Neural cell (in vitro differentiated cells): ENCODE measurements around the gene PTPRQ. TPM values are rescaled to one million over a fixed set of nuclear protein-coding genes. Genes with fewer than 3 reads are reported as not detected.

Source experiments
- H2AFZ ChIP-seq: fragments of 200-600, 300-800 bp; sonication (generic), shearing (Covaris generic); 2 replicates; pipeline ENCODE4 v1.6.0; 2014; ENCODE audit warnings: low read depth, mild to moderate bottlenecking, antibody characterized with exemption, low read length, moderate library complexity
- H3F3A ChIP-seq: fragments of 200-600 bp; shearing (Covaris generic); 2 replicates; pipeline ENCODE4 v1.6.1; 2016; ENCODE audit warnings: mild to moderate bottlenecking, moderate library complexity, mixed read lengths, antibody characterized with exemption, low read length; ENCODE audit not compliant: insufficient read depth, poor library complexity, severe bottlenecking
- H3K27ac ChIP-seq: fragments of 200-600, 300-800 bp; sonication (generic), shearing (Covaris generic); 2 replicates; pipeline ENCODE4 v1.5.1; 2014; ENCODE audit warnings: mild to moderate bottlenecking, low read length, moderate library complexity
- H3K27me3 ChIP-seq: fragments of 300-800, 200-600 bp; sonication (generic), shearing (Covaris generic); 2 replicates; pipeline ENCODE4 v1.6.0; 2014; ENCODE audit warnings: mild to moderate bottlenecking, low read depth, low read length, moderate library complexity; ENCODE audit not compliant: insufficient read depth
- H3K36me3 ChIP-seq: fragments of 300-800, 200-600 bp; sonication (generic), shearing (Covaris generic); 2 replicates; pipeline ENCODE4 v1.5.1; 2014; ENCODE audit warnings: mild to moderate bottlenecking, antibody characterized with exemption, low read length, moderate library complexity; ENCODE audit not compliant: insufficient read depth
- H3K4me2 ChIP-seq: fragments of 300-800, 200-600 bp; sonication (generic), shearing (Covaris generic); 2 replicates; pipeline ENCODE4 v1.6.0; 2014; ENCODE audit warnings: mild to moderate bottlenecking, low read length
- H3K4me3 ChIP-seq: fragments of 300-800, 200-600 bp; sonication (generic), shearing (Covaris generic); 2 replicates; pipeline ENCODE4 v1.5.1; 2014; ENCODE audit warnings: mild to moderate bottlenecking, low read length, moderate library complexity
- H3K79me2 ChIP-seq: fragments of 200-600 bp; shearing (Covaris generic); replicated peaks from 2 replicates; pipeline ENCODE4 v1.6.0; 2014; ENCODE audit warnings: mild to moderate bottlenecking, low read length, moderate library complexity; ENCODE audit not compliant: insufficient read depth
- H3K9ac ChIP-seq: fragments of 300-800, 200-600 bp; sonication (generic), shearing (Covaris generic); 2 replicates; pipeline ENCODE4 v1.6.1; 2016; ENCODE audit warnings: mild to moderate bottlenecking, low read length, mixed read lengths
- H3K9me2 ChIP-seq: fragments of 200-600 bp; shearing (Covaris generic); 2 replicates; pipeline ENCODE4 v1.6.1; 2016; ENCODE audit warnings: mild to moderate bottlenecking, low read length, mixed read lengths; ENCODE audit not compliant: insufficient read depth
- H3K9me3 ChIP-seq: fragments of 200-600, 300-800 bp; sonication (generic), shearing (Covaris generic); 2 replicates; pipeline ENCODE4 v1.6.1; 2016; ENCODE audit warnings: mild to moderate bottlenecking, mixed run types, low read length, moderate library complexity, mixed read lengths
- H4K20me1 ChIP-seq: fragments of 200-600 bp; shearing (Covaris generic); 2 replicates; pipeline ENCODE4 v1.6.1; 2016; ENCODE audit warnings: mild to moderate bottlenecking, mixed run types; ENCODE audit not compliant: insufficient read depth
- CTCF ChIP-seq: fragments of 450-650 bp; IDR thresholded peaks from 2 replicates; pipeline ENCODE4 v1.5.1; 2014; ENCODE audit warnings: antibody characterized with exemption, mild to moderate bottlenecking, moderate library complexity; ENCODE audit not compliant: poor library complexity, severe bottlenecking
- EP300 ChIP-seq: fragments of 450-650 bp; conservative IDR thresholded peaks from 2 replicates; pipeline ENCODE4 v1.6.1; 2014; ENCODE audit warnings: antibody characterized with exemption, mild to moderate bottlenecking, moderate library complexity; ENCODE audit not compliant: poor library complexity, severe bottlenecking
- EZH2 ChIP-seq: fragments of 200-600, 300-800 bp; shearing (Covaris generic), sonication (generic); IDR thresholded peaks from 2 replicates; pipeline ENCODE4 v1.6.1; 2014; ENCODE audit warnings: antibody characterized with exemption, low read length, borderline replicate concordance, mild to moderate bottlenecking; ENCODE audit not compliant: insufficient read depth, poor library complexity, severe bottlenecking
- MXI1 ChIP-seq: fragments of 450-650 bp; conservative IDR thresholded peaks from 2 replicates; pipeline ENCODE4 v1.6.1; 2014; ENCODE audit warnings: antibody characterized with exemption, mild to moderate bottlenecking; ENCODE audit not compliant: poor library complexity, severe bottlenecking
- POLR2AphosphoS5 ChIP-seq: IDR thresholded peaks from 2 replicates; pipeline ENCODE4 v1.6.1; 2012
- RAD21 ChIP-seq: fragments of 450-650 bp; conservative IDR thresholded peaks from 2 replicates; pipeline ENCODE4 v1.6.1; 2014; ENCODE audit warnings: antibody characterized with exemption, mild to moderate bottlenecking, moderate library complexity
- REST ChIP-seq: IDR thresholded peaks from 2 replicates; pipeline ENCODE4 v1.6.1; 2012; ENCODE audit warnings: borderline replicate concordance
- SMC3 ChIP-seq: fragments of 450-650 bp; conservative IDR thresholded peaks from 2 replicates; pipeline ENCODE4 v1.6.1; 2014; ENCODE audit warnings: antibody characterized with exemption, mild to moderate bottlenecking, moderate library complexity; ENCODE audit not compliant: poor library complexity
- TAF1 ChIP-seq: IDR thresholded peaks from 2 replicates; pipeline ENCODE4 v1.6.1; 2012; ENCODE audit warnings: low read depth
- polyA plus RNA-seq: library from polyadenylated mRNA; depleted of rRNA; stranded (reverse); fragments of >200 nt; gene quantifications from 2 replicates; pipeline ENCODE4 v1.2.3, GENCODE V29; 2014

Gene PTPRQ
- polyA plus RNA-seq, 1 donor from 2014 or later: not detected

GRCh38 chr12:80553316-80553715 is 109.3 kb downstream of the PTPRQ start:
- Histone ChIP-seq H3K9ac (no peak overlapping the region), H3K4me2 (no peak overlapping the region), H3K79me2 (no peaks in the 10 kb centered on the region)

GRCh38 chr12:80556566-80556965 is 112.5 kb downstream of the PTPRQ start:
- TF ChIP-seq RAD21 (no peak), SMC3 (no peak), POLR2AphosphoS5 (no peak), EP300 (no peak), REST (no peak), TAF1 (no peak), CTCF (no peak), EZH2 (no peak), MXI1 (no peak)
- Histone ChIP-seq H3K9me2 (no peaks in the 10 kb centered on the region), H3K9me3 (no peaks in the 10 kb centered on the region), H3K9ac (no peak overlapping the region), H3K27ac (no peak overlapping the region), H2AFZ (no peak overlapping the region), H3F3A (no peaks in the 10 kb centered on the region), H4K20me1 (no peaks in the 10 kb centered on the region), H3K4me3 (no peak overlapping the region), H3K36me3 (no peaks in the 10 kb centered on the region), H3K4me2 (no peak overlapping the region), H3K79me2 (no peaks in the 10 kb centered on the region), H3K27me3 (no peaks in the 10 kb centered on the region)

More at GRCh38 chr12:80553316-80553715, 109.3 kb downstream of the PTPRQ start:
- H4K20me1 ChIP-seq: no peaks in the 10 kb centered on the region
- no peaks in the 10 kb centered on the region for H3K9me3 ChIP-seq
- no peaks in the 10 kb centered on the region for H3K36me3 ChIP-seq
- TF ChIP-seq EP300 (no peak), EZH2 (no peak), SMC3 (no peak), REST (no peak), TAF1 (no peak), MXI1 (no peak), POLR2AphosphoS5 (no peak)
- no peak overlapping the region for H3K4me3 ChIP-seq
- no peaks in the 10 kb centered on the region for H3K27me3 ChIP-seq
- H2AFZ ChIP-seq: no peak overlapping the region
- no peaks in the 10 kb centered on the region for H3F3A ChIP-seq
- H3K27ac ChIP-seq: no peak overlapping the region
- no peaks in the 10 kb centered on the region for H3K9me2 ChIP-seq
